Measurements from ENCODE around the gene TBX19. TPM values are rescaled to one million over a fixed set of nuclear protein-coding genes. Genes with fewer than 3 reads are reported as not detected.
A peak's percentile ranks its signal among the peaks of the same experiment; 100 is the strongest.

TBX19 gene
- polyA plus RNA-seq, 3 donors from 2014 or later, result 1.2 to 6.2 (median 3.4) TPM

DNA sequence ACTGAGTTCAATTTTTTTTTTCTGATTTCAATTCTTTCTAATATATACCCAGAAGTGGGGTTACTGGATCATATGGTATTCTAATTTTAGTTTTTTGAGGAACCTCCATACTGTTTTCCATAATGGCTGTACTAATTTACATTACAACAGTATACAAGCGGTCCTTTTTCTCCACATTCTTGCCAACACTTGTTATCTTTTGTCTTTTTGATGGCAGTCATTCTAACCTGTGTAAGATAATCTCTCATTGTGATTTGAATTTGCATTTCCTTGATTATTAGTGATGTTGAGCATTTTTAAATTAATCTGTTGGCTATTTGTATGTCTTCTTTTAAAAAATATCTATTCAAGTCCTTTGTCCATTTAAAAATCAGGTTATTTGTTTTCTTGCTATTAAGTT is 21.1 kb upstream of the TBX19 start:
- peaks cover 0 to 17% (median 3%) of the 10 kb centered on the region in 6 donors for H3K9me3 Mint-ChIP-seq
- H3K27me3 Mint-ChIP-seq (ENCODE audit: low read depth in 3 of 3), result no peaks in the 10 kb centered on the region
- no peak for DNase-seq
- no peak overlapping the region for H3K27ac Mint-ChIP-seq
- no peak overlapping the region for H3K4me3 Mint-ChIP-seq
- peaks cover 21 to 66% of the 10 kb centered on the region in 2 donors for H3K4me1 Mint-ChIP-seq
- peaks cover 23 to 40% (median 34%) of the 10 kb centered on the region in 3 donors for H3K36me3 Mint-ChIP-seq

DNA sequence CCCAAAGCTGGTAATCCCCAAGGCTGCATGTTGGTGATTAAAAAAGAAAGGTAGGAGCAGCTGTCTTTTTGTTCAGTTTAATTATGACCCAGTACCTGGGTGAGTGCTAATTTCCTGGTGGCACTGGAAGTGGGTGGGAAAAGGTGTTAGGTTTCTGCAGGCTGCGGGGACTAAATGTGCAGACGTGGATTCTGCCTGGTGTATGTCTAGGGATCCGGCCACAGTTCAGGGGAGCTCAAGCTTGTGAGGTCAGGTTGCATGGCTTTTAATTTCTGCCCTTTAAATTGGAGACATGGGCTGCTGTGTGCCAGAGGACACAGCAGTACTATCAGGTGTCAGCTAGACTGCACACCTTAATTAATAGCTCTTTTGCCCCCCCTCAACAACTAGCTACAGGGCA is 20.3 kb upstream of the TBX19 start:
- H3K4me1 Mint-ChIP-seq, result peaks cover 21 to 58% of the 10 kb centered on the region in 2 donors
- peaks cover 16 to 33% (median 28%) of the 10 kb centered on the region in 3 donors for H3K36me3 Mint-ChIP-seq
- no peak for DNase-seq
- peaks cover 0 to 17% (median 3%) of the 10 kb centered on the region in 6 donors for H3K9me3 Mint-ChIP-seq
- no peak overlapping the region for H3K27ac Mint-ChIP-seq
- H3K4me3 Mint-ChIP-seq, result no peak overlapping the region
- H3K27me3 Mint-ChIP-seq (ENCODE audit: low read depth in 3 of 3), result no peaks in the 10 kb centered on the region

DNA sequence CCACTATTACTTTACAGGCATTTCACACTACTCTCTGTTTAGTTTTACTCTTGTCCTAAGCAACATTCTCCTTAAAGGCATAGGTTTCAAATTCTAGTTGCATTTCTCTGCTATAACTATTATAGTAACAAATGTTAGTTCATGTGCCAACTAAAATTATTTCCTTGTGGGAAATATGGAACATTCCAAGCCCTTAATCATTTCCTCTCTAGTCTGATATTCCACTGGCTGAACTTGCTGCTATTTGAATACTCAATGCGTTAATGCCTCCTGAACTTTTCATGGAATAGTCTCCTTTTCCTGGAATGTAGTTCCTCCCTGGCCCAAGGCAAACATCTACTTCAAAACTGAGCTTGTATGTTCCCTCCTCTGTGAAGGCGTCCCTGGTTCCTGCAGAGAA is 19.3 kb upstream of the TBX19 start:
- Mint-ChIP-seq H3K27ac (peak overlapping the region in 1 of 6 donors; percentile 30), H3K4me3 (no peak overlapping the region), H3K27me3 (ENCODE audit: low read depth in 3 of 3) (no peaks in the 10 kb centered on the region), H3K36me3 (peaks cover 9 to 25% (median 19%) of the 10 kb centered on the region in 3 donors), H3K9me3 (peaks cover 0 to 9% (median under 1%) of the 10 kb centered on the region in 6 donors), H3K4me1 (peaks cover 21 to 52% of the 10 kb centered on the region in 2 donors)
- no peak for DNase-seq

DNA sequence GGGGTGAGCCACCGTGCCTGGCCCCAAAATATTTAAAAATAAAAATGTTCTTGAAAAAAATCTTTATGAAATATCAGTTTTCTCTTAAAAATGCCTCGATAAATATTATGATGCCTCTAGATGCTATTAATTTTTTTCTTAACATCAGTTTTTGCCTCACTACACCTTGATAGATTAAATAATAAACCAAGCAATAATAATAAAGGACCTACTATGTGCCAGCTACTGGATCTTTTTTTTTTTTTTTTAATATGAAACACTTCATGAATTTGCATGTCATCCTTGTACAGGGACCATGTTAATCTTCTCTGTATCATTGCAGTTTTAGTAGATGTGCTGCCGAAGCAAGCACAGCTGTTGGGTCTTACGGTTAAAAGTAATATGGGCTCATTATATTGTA is 17.5 kb upstream of the TBX19 start:
- H3K27ac Mint-ChIP-seq, result no peak overlapping the region
- peaks cover 4 to 13% (median 4%) of the 10 kb centered on the region in 3 donors for H3K36me3 Mint-ChIP-seq
- no peaks in the 10 kb centered on the region for H3K27me3 Mint-ChIP-seq (ENCODE audit: low read depth in 3 of 3)

DNA sequence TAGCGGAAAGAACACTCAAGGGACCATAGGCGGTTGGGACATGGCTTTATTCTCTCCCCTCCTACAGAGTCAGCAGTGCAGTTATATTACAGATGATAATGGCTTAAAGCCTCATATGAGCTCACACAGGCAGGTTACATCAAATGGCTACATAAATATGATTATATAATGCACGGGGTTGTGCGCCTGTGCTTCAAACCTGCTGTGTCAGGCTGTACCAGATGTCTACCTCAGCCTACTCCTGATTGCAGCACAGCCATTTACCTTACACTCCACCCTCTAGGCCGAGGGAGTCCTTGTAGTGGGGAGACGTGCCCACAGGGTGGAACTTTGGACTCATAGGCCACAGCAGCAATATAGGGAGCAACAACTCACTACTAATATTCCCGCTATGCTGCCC is 16.4 kb upstream of the TBX19 start:
- Mint-ChIP-seq H3K36me3 (peaks cover 3 to 15% (median 4%) of the 10 kb centered on the region in 3 donors), H3K9me3 (no peaks in the 10 kb centered on the region), H3K27me3 (ENCODE audit: low read depth in 3 of 3) (no peaks in the 10 kb centered on the region), H3K4me1 (peaks cover 21 to 33% of the 10 kb centered on the region in 2 donors), H3K4me3 (no peak overlapping the region), H3K27ac (no peak overlapping the region)
- no peak for DNase-seq

More for the DNA sequence above, 17.5 kb upstream of the TBX19 start:
- Mint-ChIP-seq H3K9me3 (no peaks in the 10 kb centered on the region), H3K4me3 (no peak overlapping the region), H3K4me1 (peaks cover 21 to 38% of the 10 kb centered on the region in 2 donors)
- no peak for DNase-seq

DNA sequence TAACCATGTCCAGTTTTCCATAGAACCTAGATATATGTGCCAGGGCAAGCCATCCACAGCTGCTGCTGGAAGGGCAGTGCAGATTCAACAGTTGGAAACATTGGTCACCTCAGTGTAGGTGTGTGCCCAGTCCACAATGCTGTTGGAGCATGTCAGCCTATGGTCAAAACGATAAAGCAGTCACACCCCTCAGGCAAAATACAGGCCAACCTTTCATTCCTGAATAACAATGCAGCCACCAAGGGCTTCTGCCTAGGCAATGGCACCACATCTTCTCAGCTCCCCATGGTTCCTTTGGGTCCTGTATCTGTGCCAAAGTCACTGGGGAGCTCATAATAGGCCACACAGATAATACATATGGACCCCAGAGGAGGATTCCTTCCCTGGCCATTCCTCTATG is 15.1 kb upstream of the TBX19 start:
- H3K4me1 Mint-ChIP-seq, result peaks cover 12 to 21% of the 10 kb centered on the region in 2 donors

DNA sequence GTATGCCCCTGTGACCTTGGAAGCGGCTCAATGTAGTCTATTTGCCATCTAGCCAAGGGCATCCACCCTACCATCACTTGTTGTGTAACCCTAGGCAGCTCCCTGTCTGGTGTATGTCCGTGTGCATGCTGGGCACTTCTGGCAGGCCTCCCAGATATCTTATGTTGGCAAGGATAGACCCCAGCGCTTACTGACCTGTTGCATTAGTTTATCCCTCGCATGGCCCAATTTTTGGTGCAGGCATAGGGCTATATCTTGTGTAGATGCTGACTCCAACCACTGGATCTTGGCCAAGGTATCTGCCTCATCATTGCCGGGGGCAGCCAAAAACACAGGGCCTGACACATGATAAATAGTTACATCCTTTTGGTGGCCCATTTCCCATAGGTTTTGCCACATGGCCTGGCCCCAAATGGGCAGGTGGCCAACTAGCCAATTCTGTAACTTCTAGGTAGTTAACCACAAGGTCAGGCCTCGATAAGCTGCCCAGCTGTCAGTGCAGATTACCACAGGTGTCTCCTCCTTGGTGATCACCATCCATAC is 14.0 kb upstream of the TBX19 start:
- Mint-ChIP-seq H3K36me3 (peaks cover 8 to 24% (median 9%) of the 10 kb centered on the region in 3 donors), H3K9me3 (no peaks in the 10 kb centered on the region), H3K27ac (no peak overlapping the region), H3K4me3 (no peak overlapping the region), H3K27me3 (ENCODE audit: low read depth in 3 of 3) (no peaks in the 10 kb centered on the region), H3K4me1 (peaks cover 2 to 13% of the 10 kb centered on the region in 2 donors)
- DNase-seq, result no peak

More for the DNA sequence above, 15.1 kb upstream of the TBX19 start:
- peaks cover 7 to 22% (median 7%) of the 10 kb centered on the region in 3 donors for H3K36me3 Mint-ChIP-seq
- no peak overlapping the region for H3K27ac Mint-ChIP-seq
- H3K27me3 Mint-ChIP-seq (ENCODE audit: low read depth in 3 of 3), result no peaks in the 10 kb centered on the region
- no peak overlapping the region for H3K4me3 Mint-ChIP-seq
- H3K9me3 Mint-ChIP-seq, result no peaks in the 10 kb centered on the region
- no peak for DNase-seq

DNA sequence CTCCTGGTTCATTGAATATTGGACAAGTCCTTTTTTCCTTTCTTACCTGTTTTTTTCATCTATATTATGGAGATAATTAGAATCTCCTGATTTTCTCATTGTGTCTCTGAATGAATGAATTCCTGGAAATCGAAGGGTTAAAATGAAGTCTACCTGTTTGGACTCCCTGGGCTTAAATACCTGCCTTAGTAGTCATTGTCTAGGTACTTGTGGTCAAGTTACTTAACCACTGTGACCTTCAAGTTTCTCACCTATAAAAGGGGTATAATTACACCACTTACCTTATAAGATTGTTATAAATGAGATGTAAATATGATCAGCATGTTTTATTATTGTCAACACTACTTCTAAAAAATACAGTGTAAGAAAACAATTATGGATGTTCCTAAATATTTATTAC is 9.0 kb upstream of the TBX19 start:
- Mint-ChIP-seq H3K9me3 (no peaks in the 10 kb centered on the region), H3K4me1 (peaks cover 12 to 27% of the 10 kb centered on the region in 2 donors)

DNA sequence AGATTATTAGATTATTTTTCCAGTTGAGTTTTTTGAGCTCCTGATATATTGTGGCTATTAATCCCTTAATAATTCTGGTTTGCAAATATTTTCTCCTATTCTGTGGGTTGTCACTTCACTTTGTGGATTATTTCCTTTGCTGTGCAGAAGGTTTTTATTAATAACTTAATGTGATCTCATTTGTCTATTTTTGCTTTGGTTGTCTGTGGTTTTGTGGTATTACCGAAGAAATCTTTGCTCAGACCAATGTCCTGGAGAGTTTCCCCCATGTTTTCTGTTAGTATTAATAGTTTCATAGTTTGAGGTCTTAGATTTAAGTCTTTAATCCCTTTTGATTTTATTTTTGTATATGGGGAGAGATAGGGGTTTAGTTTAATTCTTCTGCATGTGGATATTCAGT is 7.1 kb upstream of the TBX19 start:
- peaks cover 0 to 3% (median 0%) of the 10 kb centered on the region in 3 donors for H3K27me3 Mint-ChIP-seq (ENCODE audit: low read depth in 3 of 3)
- peaks cover 0 to 2% (median 0%) of the 10 kb centered on the region in 6 donors for H3K9me3 Mint-ChIP-seq
- H3K4me1 Mint-ChIP-seq, result peaks cover 12 to 27% of the 10 kb centered on the region in 2 donors
- no peak for DNase-seq
- H3K4me3 Mint-ChIP-seq, result no peak overlapping the region
- H3K27ac Mint-ChIP-seq, result no peak overlapping the region
- H3K36me3 Mint-ChIP-seq, result peaks cover 6 to 24% (median 16%) of the 10 kb centered on the region in 3 donors

More for the DNA sequence above, 9.0 kb upstream of the TBX19 start:
- no peak for DNase-seq
- Mint-ChIP-seq H3K27ac (no peak overlapping the region), H3K4me3 (no peak overlapping the region), H3K36me3 (peaks cover 4 to 16% (median 6%) of the 10 kb centered on the region in 3 donors), H3K27me3 (ENCODE audit: low read depth in 3 of 3) (no peaks in the 10 kb centered on the region)

DNA sequence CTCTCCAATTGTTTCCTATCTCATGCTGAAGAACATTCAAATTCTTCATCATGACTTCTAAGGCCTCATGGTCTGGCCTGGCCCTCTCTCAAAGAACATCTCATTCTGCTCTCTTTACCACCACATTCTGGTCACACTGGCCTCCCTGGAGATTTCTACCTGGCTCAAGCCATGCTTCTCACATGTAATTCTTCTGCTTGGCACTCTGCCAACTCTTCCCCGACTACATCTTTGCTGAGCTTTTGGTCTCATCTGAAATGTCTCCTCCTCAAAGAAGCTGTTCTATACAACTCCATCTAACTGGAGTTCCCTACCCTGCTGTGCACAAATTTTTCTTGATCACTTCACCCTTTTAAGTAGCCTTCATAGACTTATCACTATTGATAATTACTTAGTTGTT is 1.4 kb upstream of the TBX19 start:
- DNase-seq, result no peak
- Mint-ChIP-seq H3K36me3 (peaks cover 10 to 32% (median 17%) of the 10 kb centered on the region in 3 donors), H3K27me3 (ENCODE audit: low read depth in 3 of 3) (peaks cover 0 to 5% (median 3%) of the 10 kb centered on the region in 3 donors), H3K4me3 (no peak overlapping the region), H3K27ac (no peak overlapping the region), H3K9me3 (peaks cover 0 to 2% (median 0%) of the 10 kb centered on the region in 6 donors), H3K4me1 (peaks cover 1 to 7% of the 10 kb centered on the region in 2 donors)

DNA sequence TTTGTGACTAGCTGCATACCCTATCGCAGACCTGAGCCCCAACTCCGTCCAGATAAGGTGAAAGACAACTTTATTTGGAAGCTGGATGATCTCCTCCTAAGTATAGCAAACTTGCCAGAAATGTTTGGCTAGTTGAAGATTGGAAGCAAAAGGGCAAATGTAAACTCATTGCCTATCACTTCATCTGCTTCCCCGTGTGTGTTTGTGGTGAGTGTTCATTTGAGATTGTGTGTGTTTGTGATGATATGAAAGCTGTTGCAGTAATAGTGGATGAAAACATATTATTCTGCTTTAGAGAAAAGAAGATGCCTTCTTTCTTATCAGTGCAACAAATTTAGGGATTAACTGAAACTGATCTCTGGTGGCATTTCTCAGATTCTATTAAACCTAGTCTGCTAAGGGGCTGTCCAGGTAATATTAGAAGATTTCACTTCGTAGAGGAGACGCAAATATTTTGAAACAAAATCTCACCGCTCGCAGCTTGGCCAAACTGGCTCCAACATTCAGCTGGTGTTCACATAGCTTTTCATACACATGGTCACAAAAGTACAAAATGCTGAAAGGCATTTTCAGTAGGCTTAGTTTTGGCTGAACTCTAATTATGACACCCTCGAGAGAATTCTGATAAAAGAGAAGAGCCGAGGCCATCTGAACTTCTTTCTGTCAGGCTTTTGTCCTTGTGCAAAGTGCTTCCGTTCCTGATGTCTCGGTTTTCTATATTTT is 1.1 kb downstream of the TBX19 start:
- H3K9me3 Mint-ChIP-seq, result peaks cover 0 to 2% (median 0%) of the 10 kb centered on the region in 6 donors
- peaks cover 0 to 6% (median 5%) of the 10 kb centered on the region in 3 donors for H3K27me3 Mint-ChIP-seq (ENCODE audit: low read depth in 3 of 3)
- DNase-seq, result no peak
- H3K4me1 Mint-ChIP-seq, result peaks cover 6 to 14% of the 10 kb centered on the region in 2 donors
- H3K4me3 Mint-ChIP-seq, result no peak overlapping the region
- H3K27ac Mint-ChIP-seq, result no peak overlapping the region
- H3K36me3 Mint-ChIP-seq, result peaks cover 10 to 31% (median 14%) of the 10 kb centered on the region in 3 donors

DNA sequence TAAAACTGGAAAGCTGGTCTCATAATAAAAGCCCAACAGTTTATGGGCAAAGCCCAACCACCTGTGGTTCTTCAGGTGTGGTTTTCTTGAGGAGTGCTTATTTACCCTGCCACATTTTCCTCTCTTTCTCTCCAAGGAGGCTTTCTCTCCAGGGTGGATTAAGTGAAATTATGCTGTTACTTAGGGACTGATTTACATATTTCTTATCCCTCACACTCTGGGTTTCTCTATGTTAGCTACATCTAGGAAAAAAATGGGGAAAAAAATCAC is 4.8 kb downstream of the TBX19 start:
- Mint-ChIP-seq H3K4me1 (peaks cover 13 to 23% of the 10 kb centered on the region in 2 donors), H3K27me3 (ENCODE audit: low read depth in 3 of 3) (peaks cover 0 to 3% (median 0%) of the 10 kb centered on the region in 3 donors), H3K27ac (peak overlapping the region in 1 of 6 donors; percentile 46), H3K9me3 (no peaks in the 10 kb centered on the region), H3K36me3 (peaks cover 3 to 10% (median 6%) of the 10 kb centered on the region in 3 donors), H3K4me3 (no peak overlapping the region)
- DNase-seq, result no peak

DNA sequence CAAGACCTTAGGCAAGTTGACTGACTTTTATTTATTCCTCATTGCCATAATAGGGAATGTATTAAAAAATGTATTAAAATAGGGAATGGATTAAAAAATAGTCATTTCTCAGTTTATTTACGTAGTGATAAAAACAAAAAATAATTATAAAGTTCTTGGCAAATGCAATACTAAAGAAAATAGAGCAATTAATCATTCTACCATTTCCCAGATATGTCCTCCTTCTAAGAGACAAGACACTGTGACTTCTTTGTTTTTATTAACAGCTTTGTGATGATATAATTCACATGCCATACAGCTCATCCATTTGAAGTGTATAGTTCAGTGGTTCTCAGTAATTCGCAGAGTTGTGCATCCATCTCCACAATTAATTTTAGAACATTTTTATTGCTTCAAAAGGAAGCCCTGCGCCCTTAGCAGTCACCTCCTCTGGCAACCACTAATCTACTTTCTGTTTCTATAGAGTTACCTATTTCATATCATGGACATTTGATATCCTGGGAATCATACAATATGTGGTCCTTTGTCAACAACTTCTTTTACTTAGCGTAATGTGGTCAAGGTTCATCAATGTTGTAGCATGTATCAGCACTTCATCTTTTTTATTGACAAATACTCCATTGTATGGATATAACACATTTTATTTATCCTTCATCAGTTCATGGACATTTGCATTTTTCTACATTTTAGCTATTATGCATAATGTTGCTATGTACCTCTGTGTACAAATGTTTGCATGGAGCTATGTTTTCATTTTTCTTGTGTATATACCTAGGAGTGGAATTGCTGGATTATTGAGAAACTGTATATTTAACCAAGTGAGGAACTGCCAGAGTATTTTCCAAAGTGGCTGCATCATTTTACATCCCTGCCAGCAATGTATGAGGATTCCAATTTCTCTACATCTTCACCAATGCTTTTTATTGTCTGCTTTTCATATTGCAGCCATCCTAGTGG is 5.6 kb downstream of the TBX19 start:
- Mint-ChIP-seq H3K4me3 (no peak overlapping the region), H3K27ac (peak overlapping the region in 1 of 6 donors; percentile 46), H3K27me3 (ENCODE audit: low read depth in 3 of 3) (peaks cover 0 to 3% (median 0%) of the 10 kb centered on the region in 3 donors), H3K9me3 (no peaks in the 10 kb centered on the region), H3K36me3 (peaks cover 3 to 14% (median 4%) of the 10 kb centered on the region in 3 donors), H3K4me1 (peaks cover 13 to 23% of the 10 kb centered on the region in 2 donors)
- no peak for DNase-seq
